DMS 273 (cell line): ENCODE results near the gene PCDHA5.
A peak's percentile ranks its signal among the peaks of the same experiment; 100 is the strongest.

Experiments
- DNase-seq: peaks from one replicate; lab custom pipeline; 2025; ENCODE audit not compliant: unreplicated experiment; lab: John Stamatoyannopoulos, UW

Gene PCDHA5

GRCh38 chr5:140857987-140858240 lies 36.5 kb downstream of the PCDHA5 start:
- DNase-seq: no peak

GRCh38 chr5:140862441-140863295 lies 41.3 kb downstream of the PCDHA5 start:
- no peak for DNase-seq

GRCh38 chr5:140868721-140869554 lies 47.5 kb downstream of the PCDHA5 start, which contains the start of gene PCDHA11:
Gene PCDHA11 (plus strand): TSS chr5:140868957. CDS start chr5:140869104, 147 bp downstream.
- peak; percentile 83 for DNase-seq

- DNase-seq: no peak
Measured at GRCh38 chr5:140869555-140869886, 48.1 kb downstream of the PCDHA5 start.

GRCh38 chr5:140870221-140871201 lies 49.1 kb downstream of the PCDHA5 start:
- DNase-seq: no peak
